Fibroblast of lung (primary cell): ENCODE results near the gene SGSM2. TPM values are rescaled to one million over a fixed set of nuclear protein-coding genes. Genes with fewer than 3 reads are reported as not detected.

Experiments used
- DNase-seq, 2 donors: peaks; one replicate each; pipeline versions ENCODE4 v3.0.0 to v3.0.0-alpha.2; 2010; ENCODE audit warnings: low read depth in 2 of 2
- H2AFZ ChIP-seq: 2 replicates; pipeline ENCODE4 v1.5.1; 2012; ENCODE audit warnings: low read length, control low read depth, inconsistent platforms
- H3K27ac ChIP-seq: 2 replicates; pipeline ENCODE4 v1.5.1; 2011; ENCODE audit warnings: low read length, control low read depth; ENCODE audit not compliant: insufficient read depth
- H3K27me3 ChIP-seq: 2 replicates; pipeline ENCODE4 v1.5.1; 2011; ENCODE audit warnings: mild to moderate bottlenecking, low read length; ENCODE audit not compliant: control insufficient read depth, insufficient read depth
- H3K36me3 ChIP-seq: 2 replicates; pipeline ENCODE4 v1.5.1; 2011; ENCODE audit warnings: low read length; ENCODE audit not compliant: control insufficient read depth, insufficient read depth
- H3K4me1 ChIP-seq: 2 replicates; pipeline ENCODE4 v1.5.1; 2011; ENCODE audit warnings: low read length; ENCODE audit not compliant: control insufficient read depth, insufficient read depth; ENCODE audit errors: extremely low read depth
- H3K4me2 ChIP-seq: 2 replicates; pipeline ENCODE4 v1.5.1; 2011; ENCODE audit warnings: low read length, control low read depth; ENCODE audit not compliant: insufficient read depth; ENCODE audit errors: extremely low read depth
- H3K4me3 ChIP-seq, 4 experiments: fragments of 200-600 bp in 1 of 4; sonication (generic) in 1 of 4; replicated peaks in 1 of 4; 2 replicates each; pipeline ENCODE4 v1.5.1; 2011 to 2016; ENCODE audit warnings: low read length in 4 of 4, low read depth in 3 of 4, mild to moderate bottlenecking in 3 of 4, control low read depth in 2 of 4, inconsistent platforms in 1 of 4, mixed read lengths in 1 of 4; ENCODE audit not compliant: insufficient read depth in 1 of 4; ENCODE audit errors: control extremely low read depth in 1 of 4
- H3K79me2 ChIP-seq: 2 replicates; pipeline ENCODE4 v1.5.1; 2012; ENCODE audit warnings: mild to moderate bottlenecking, low read length, inconsistent platforms; ENCODE audit not compliant: control insufficient read depth, insufficient read depth
- H3K9ac ChIP-seq: 2 replicates; pipeline ENCODE4 v1.5.1; 2011; ENCODE audit warnings: mild to moderate bottlenecking, low read length, control low read depth; ENCODE audit not compliant: insufficient read depth
- H3K9me3 ChIP-seq: 2 replicates; pipeline ENCODE4 v1.5.1; 2012; ENCODE audit warnings: low read depth, low read length; ENCODE audit not compliant: control insufficient read depth, insufficient read depth
- H4K20me1 ChIP-seq: 2 replicates; pipeline ENCODE4 v1.5.1; 2011; ENCODE audit warnings: low read length; ENCODE audit not compliant: control insufficient read depth, insufficient read depth; ENCODE audit errors: extremely low read depth
- CTCF ChIP-seq, 2 donors: IDR thresholded peaks in 1 of 2; conservative IDR thresholded peaks in 1 of 2; 1 replicate in 1 of 2; 2 replicates in 1 of 2; pipeline ENCODE4 v1.5.1; 2011 to 2012; ENCODE audit warnings: low read length in 2 of 2, control low read depth in 1 of 2, inconsistent platforms in 1 of 2, low read depth in 1 of 2, mild to moderate bottlenecking in 1 of 2
- EZH2 ChIP-seq: IDR thresholded peaks from 2 replicates; pipeline ENCODE4 v1.5.1; 2012; ENCODE audit warnings: low read length, control low read depth, mild to moderate bottlenecking; ENCODE audit errors: missing control alignments
- polyA plus RNA-seq, 2 donors: library from polyadenylated mRNA; depleted of rRNA in 1 of 2; stranded (reverse) in 1 of 2; unstranded in 1 of 2; fragments of >200 nt; gene quantifications; 2 replicates each; pipeline ENCODE4 v1.2.1, GENCODE V29; 2011 to 2012; ENCODE audit warnings: missing spikeins in 1 of 2
- total RNA-seq: library from RNA; depleted of rRNA; stranded (reverse); fragments of >200 nt; gene quantifications from 2 replicates; pipeline ENCODE4 v1.2.1, GENCODE V29; 2014

SGSM2 gene
- total and polyA plus RNA-seq, 2 donors (not counting 1 experiment from before 2014, with no cell fraction given): 23.4 to 31.5 TPM

GRCh38 chr17:2299756-2300155, 37.5 kb upstream of the SGSM2 start:
- Histone ChIP-seq H3K4me3 (no peak overlapping the region), H3K9me3 (no peaks in the 10 kb centered on the region), H3K27me3 (no peaks in the 10 kb centered on the region), H3K27ac (no peak overlapping the region), H2AFZ (no peak overlapping the region), H3K4me1 (no peaks in the 10 kb centered on the region), H3K79me2 (peaks cover 31% of the 10 kb centered on the region), H4K20me1 (no peaks in the 10 kb centered on the region), H3K9ac (no peak overlapping the region), H3K4me2 (no peak overlapping the region), H3K36me3 (peaks cover 5% of the 10 kb centered on the region)
- DNase-seq: no peak
- TF ChIP-seq CTCF (conservative IDR thresholded peaks at IDR 0.05 in 1 of 2, IDR thresholded peaks at IDR 0.05 in 1 of 2; ENCODE audit: low read depth in 1 of 2, low read length in 2 of 2): no peak
- TF ChIP-seq EZH2: no peak

- Histone ChIP-seq H2AFZ (peak overlapping the region; percentile 76), H3K79me2 (peaks cover 33% of the 10 kb centered on the region)
- no peak for DNase-seq
Observed at GRCh38 chr17:2302778-2303203, 34.5 kb upstream of the SGSM2 start.

More at GRCh38 chr17:2302778-2303203, 34.5 kb upstream of the SGSM2 start:
- Histone ChIP-seq H3K4me1 (no peaks in the 10 kb centered on the region), H3K4me2 (peak overlapping the region; percentile 81), H3K4me3 (peak overlapping the region; percentile 76 to 98 (median 94)), H3K9me3 (no peaks in the 10 kb centered on the region), H3K36me3 (peaks cover 7% of the 10 kb centered on the region), H4K20me1 (no peaks in the 10 kb centered on the region), H3K27me3 (no peaks in the 10 kb centered on the region), H3K9ac (peak overlapping the region; percentile 92), H3K27ac (peak overlapping the region; percentile 83)
- no peak for TF ChIP-seq CTCF (conservative IDR thresholded peaks at IDR 0.05 in 1 of 2, IDR thresholded peaks at IDR 0.05 in 1 of 2; ENCODE audit: low read depth in 1 of 2, low read length in 2 of 2)
- TF ChIP-seq EZH2: no peak
